K562 (cell line): Measurements from ENCODE around the gene NT5DC2. TPM values are rescaled to one million over a fixed set of nuclear protein-coding genes. Genes with fewer than 3 reads are reported as not detected.

ENCODE experiments used
- E2F3 ChIP-seq: fragments of 250-450 bp; sonication (Bioruptor Pico); IDR thresholded peaks from 2 replicates; pipeline ENCODE4 v1.4.0; 2020; ENCODE audit warnings: mild to moderate bottlenecking
- IFI16 ChIP-seq: fragments of 250-450 bp; sonication (Bioruptor Pico); IDR thresholded peaks from 2 replicates; pipeline ENCODE4 v2.1.2; 2022; ENCODE audit warnings: mild to moderate bottlenecking, inconsistent platforms
- KLF13 ChIP-seq: fragments of 450-650 bp; IDR thresholded peaks from 2 replicates; pipeline ENCODE4 v1.6.1; 2016; ENCODE audit warnings: missing genetic modification characterization, low read depth, mild to moderate bottlenecking, missing compliant biosample characterization, moderate library complexity, borderline replicate concordance
- MEF2A ChIP-seq: IDR thresholded peaks from 2 replicates; pipeline ENCODE4 v1.6.1; 2011; ENCODE audit warnings: low read depth, mild to moderate bottlenecking, low read length, moderate library complexity; ENCODE audit not compliant: control insufficient read depth
- NR2C2 ChIP-seq, 2 experiments: fragments of 200-800 bp in 1 of 2; sonication (Bioruptor generic) in 1 of 2; sonication (generic) in 1 of 2; formaldehyde crosslinking in 1 of 2; IDR thresholded peaks; 2 replicates each; pipeline versions ENCODE4 v1.6.1 to v1.8.0; 2016 to 2022; ENCODE audit warnings: mild to moderate bottlenecking in 1 of 2, missing compliant biosample characterization in 1 of 2, missing genetic modification characterization in 1 of 2, missing genetic modification reagents in 1 of 2
- POLR3A ChIP-seq: IDR thresholded peaks from 2 replicates; pipeline ENCODE4 v1.6.1; 2011; ENCODE audit warnings: borderline replicate concordance, mild to moderate bottlenecking, moderate library complexity; ENCODE audit not compliant: insufficient read length, insufficient read depth; ENCODE audit errors: extremely low read depth
- PURB ChIP-seq: sonication (generic); formaldehyde crosslinking; IDR thresholded peaks from 2 replicates; pipeline ENCODE4 v1.9.0; 2021; ENCODE audit warnings: low read depth, mild to moderate bottlenecking, missing genetic modification reagents
- SMC3 ChIP-seq: conservative IDR thresholded peaks from 2 replicates; pipeline ENCODE4 v1.6.1; 2011; ENCODE audit warnings: low read depth, low read length, improper control_type of control experiment; ENCODE audit not compliant: insufficient read depth
- TGIF2 ChIP-seq: sonication (generic); formaldehyde crosslinking; IDR thresholded peaks from 2 replicates; pipeline ENCODE4 v1.8.1; 2022; ENCODE audit warnings: mild to moderate bottlenecking, missing genetic modification reagents, moderate library complexity
- polyA plus RNA-seq, 8 experiments: library from polyadenylated mRNA; depleted of rRNA in 4 of 8; stranded (reverse) in 5 of 8; unstranded in 3 of 8; fragments of >200 nt; fragmentation: Nextera tagmentation in 2 of 8; fragmentation: Illumina TruSeq in 1 of 8; extraction: Ambion mirVana in 2 of 8; extraction: Trizol in 1 of 8; gene quantifications; 2 replicates each; pipeline versions ENCODE4 v1.2.1 to v1.2.3, GENCODE V29; 2011 to 2014; ENCODE audit warnings: inconsistent platforms in 1 of 8, missing spikeins in 1 of 8
- total RNA-seq, 7 experiments: library from RNA; depleted of rRNA in 6 of 7; stranded (reverse); fragments of >200 nt in 6 of 7; fragmentation: Illumina TruSeq in 2 of 7; extraction: Trizol in 2 of 7; gene quantifications; 2 replicates each; pipeline versions ENCODE4 v1.2.1 to v1.2.3, GENCODE V29; 2011 to 2021; ENCODE audit warnings: low replicate concordance in 1 of 7
- TF ChIP-seq, protein P1 (sequence below): fragments of 450-650 bp; conservative IDR thresholded peaks from 2 replicates; pipeline ENCODE4 v1.6.1; 2016; ENCODE audit warnings: missing genetic modification characterization, low read depth, mild to moderate bottlenecking, missing compliant biosample characterization, moderate library complexity
- TF ChIP-seq, protein P2 (sequence below): IDR thresholded peaks from 3 replicates; pipeline ENCODE4 v1.6.1; 2011; ENCODE audit warnings: borderline replicate concordance, mild to moderate bottlenecking, moderate library complexity; ENCODE audit not compliant: insufficient read length; ENCODE audit errors: extremely low read depth
- TF ChIP-seq, protein P3 (sequence below), 2 experiments: IDR thresholded peaks; 2 replicates each; pipeline ENCODE4 v1.6.1; 2012; ENCODE audit warnings: improper control_type of control experiment in 2 of 2, low read depth in 2 of 2, low read length in 2 of 2, borderline replicate concordance in 1 of 2
- TF ChIP-seq, protein P4 (sequence below): fragments of 450-650 bp; IDR thresholded peaks from 2 replicates; pipeline ENCODE4 v1.6.1; 2017; ENCODE audit warnings: antibody characterized with exemption, mild to moderate bottlenecking

The NT5DC2 gene
- total and polyA plus RNA-seq, 9 of the 15 experiments (the other 6 are each of a cell fraction or from before 2014, with no cell fraction given), result 25.6 to 168 (median 122) TPM

DNA sequence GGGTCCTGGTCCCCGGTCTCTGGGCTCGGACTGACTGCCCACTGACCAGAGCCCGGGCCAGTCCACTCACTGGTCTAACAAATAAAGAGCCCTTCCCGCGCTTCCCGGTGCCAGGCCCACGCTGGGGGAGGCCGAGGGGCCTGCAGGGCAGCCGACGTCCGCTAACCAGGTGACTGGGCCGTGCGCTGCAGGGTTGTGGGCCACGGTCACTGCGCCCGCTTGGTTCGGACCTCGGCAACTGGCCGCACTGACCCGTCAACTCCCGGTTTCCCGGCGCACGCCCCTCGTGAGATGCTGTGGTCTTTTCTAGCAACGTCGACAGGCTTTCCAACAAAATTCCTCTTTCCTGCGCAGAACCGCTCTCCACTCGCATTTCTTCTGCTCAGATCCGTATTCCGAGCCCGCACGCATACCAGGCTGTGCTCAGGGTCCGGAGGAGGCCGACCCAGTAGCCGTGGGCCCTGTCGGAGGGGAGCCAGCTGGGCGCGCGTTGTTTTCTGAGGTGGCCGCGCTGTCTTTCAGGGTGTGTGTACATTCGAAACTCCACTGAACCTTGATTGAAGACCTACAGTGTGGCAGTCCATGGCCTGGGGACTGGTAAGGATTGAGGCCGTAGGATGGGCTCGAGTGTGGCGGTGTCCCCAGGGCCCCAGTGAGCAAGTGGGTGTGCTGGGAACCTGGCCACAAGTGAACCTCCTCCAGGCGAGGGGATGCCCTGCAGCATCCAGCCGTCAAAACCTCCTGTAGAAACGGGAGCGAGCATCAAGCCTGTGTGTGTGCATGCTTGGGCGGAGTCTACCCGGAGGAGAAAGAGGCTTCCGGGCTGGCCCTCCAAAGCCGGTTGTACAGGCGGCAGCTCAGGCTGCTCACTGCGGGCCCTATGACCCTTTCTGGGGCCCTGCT is 875 bp upstream of the NT5DC2 start (continued):
- TF ChIP-seq, protein P1, sequence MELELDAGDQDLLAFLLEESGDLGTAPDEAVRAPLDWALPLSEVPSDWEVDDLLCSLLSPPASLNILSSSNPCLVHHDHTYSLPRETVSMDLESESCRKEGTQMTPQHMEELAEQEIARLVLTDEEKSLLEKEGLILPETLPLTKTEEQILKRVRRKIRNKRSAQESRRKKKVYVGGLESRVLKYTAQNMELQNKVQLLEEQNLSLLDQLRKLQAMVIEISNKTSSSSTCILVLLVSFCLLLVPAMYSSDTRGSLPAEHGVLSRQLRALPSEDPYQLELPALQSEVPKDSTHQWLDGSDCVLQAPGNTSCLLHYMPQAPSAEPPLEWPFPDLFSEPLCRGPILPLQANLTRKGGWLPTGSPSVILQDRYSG, result no peak
- no peak for TF ChIP-seq TGIF2 (CRISPR knock-in tag)
- no peak for TF ChIP-seq E2F3 (CRISPR knock-in tag)
- no peak for TF ChIP-seq POLR3A
- no peak for TF ChIP-seq IFI16 (CRISPR knock-in tag)
- TF ChIP-seq SMC3, result no peak
- 0 out of 2 replicates have a peak, but pooled peaks have one; percentile 53 for TF ChIP-seq NR2C2 (CRISPR knock-in tag; IDR thresholded peaks at IDR 0.05)
- no peak; the same call in 1 of the 2 replicates for TF ChIP-seq NR2C2 (tag; IDR thresholded peaks at IDR 0.05)
- TF ChIP-seq, protein P2, sequence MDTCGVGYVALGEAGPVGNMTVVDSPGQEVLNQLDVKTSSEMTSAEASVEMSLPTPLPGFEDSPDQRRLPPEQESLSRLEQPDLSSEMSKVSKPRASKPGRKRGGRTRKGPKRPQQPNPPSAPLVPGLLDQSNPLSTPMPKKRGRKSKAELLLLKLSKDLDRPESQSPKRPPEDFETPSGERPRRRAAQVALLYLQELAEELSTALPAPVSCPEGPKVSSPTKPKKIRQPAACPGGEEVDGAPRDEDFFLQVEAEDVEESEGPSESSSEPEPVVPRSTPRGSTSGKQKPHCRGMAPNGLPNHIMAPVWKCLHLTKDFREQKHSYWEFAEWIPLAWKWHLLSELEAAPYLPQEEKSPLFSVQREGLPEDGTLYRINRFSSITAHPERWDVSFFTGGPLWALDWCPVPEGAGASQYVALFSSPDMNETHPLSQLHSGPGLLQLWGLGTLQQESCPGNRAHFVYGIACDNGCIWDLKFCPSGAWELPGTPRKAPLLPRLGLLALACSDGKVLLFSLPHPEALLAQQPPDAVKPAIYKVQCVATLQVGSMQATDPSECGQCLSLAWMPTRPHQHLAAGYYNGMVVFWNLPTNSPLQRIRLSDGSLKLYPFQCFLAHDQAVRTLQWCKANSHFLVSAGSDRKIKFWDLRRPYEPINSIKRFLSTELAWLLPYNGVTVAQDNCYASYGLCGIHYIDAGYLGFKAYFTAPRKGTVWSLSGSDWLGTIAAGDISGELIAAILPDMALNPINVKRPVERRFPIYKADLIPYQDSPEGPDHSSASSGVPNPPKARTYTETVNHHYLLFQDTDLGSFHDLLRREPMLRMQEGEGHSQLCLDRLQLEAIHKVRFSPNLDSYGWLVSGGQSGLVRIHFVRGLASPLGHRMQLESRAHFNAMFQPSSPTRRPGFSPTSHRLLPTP, result no peak
- no peak for TF ChIP-seq KLF13
- TF ChIP-seq, protein P3, sequence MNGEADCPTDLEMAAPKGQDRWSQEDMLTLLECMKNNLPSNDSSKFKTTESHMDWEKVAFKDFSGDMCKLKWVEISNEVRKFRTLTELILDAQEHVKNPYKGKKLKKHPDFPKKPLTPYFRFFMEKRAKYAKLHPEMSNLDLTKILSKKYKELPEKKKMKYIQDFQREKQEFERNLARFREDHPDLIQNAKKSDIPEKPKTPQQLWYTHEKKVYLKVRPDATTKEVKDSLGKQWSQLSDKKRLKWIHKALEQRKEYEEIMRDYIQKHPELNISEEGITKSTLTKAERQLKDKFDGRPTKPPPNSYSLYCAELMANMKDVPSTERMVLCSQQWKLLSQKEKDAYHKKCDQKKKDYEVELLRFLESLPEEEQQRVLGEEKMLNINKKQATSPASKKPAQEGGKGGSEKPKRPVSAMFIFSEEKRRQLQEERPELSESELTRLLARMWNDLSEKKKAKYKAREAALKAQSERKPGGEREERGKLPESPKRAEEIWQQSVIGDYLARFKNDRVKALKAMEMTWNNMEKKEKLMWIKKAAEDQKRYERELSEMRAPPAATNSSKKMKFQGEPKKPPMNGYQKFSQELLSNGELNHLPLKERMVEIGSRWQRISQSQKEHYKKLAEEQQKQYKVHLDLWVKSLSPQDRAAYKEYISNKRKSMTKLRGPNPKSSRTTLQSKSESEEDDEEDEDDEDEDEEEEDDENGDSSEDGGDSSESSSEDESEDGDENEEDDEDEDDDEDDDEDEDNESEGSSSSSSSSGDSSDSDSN (IDR thresholded peaks at IDR 0.05; ENCODE audit: borderline replicate concordance in 1 of 2, low read depth in 2 of 2, low read length in 2 of 2), result peak; percentile 62 to 76; a peak in 2 of 4 replicates
- TF ChIP-seq, protein P4, sequence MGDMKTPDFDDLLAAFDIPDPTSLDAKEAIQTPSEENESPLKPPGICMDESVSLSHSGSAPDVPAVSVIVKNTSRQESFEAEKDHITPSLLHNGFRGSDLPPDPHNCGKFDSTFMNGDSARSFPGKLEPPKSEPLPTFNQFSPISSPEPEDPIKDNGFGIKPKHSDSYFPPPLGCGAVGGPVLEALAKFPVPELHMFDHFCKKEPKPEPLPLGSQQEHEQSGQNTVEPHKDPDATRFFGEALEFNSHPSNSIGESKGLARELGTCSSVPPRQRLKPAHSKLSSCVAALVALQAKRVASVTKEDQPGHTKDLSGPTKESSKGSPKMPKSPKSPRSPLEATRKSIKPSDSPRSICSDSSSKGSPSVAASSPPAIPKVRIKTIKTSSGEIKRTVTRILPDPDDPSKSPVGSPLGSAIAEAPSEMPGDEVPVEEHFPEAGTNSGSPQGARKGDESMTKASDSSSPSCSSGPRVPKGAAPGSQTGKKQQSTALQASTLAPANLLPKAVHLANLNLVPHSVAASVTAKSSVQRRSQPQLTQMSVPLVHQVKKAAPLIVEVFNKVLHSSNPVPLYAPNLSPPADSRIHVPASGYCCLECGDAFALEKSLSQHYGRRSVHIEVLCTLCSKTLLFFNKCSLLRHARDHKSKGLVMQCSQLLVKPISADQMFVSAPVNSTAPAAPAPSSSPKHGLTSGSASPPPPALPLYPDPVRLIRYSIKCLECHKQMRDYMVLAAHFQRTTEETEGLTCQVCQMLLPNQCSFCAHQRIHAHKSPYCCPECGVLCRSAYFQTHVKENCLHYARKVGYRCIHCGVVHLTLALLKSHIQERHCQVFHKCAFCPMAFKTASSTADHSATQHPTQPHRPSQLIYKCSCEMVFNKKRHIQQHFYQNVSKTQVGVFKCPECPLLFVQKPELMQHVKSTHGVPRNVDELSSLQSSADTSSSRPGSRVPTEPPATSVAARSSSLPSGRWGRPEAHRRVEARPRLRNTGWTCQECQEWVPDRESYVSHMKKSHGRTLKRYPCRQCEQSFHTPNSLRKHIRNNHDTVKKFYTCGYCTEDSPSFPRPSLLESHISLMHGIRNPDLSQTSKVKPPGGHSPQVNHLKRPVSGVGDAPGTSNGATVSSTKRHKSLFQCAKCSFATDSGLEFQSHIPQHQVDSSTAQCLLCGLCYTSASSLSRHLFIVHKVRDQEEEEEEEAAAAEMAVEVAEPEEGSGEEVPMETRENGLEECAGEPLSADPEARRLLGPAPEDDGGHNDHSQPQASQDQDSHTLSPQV, result no peak; the same call in 1 of the 2 replicates
- no peak for TF ChIP-seq MEF2A
- no peak for TF ChIP-seq PURB (CRISPR knock-in tag)
